GM18867 (cell line): ENCODE results near the gene GLB1L3.
"Not testable (repeated sequence)": the region's sequence is repeated elsewhere in the genome, so short reads cannot be mapped to it uniquely, and the experiment has no call there.

Source experiments
- ATAC-seq: cut with Tn5 transposase; IDR thresholded peaks from one replicate; pipeline ENCODE4 v1.9.1; 2021; ENCODE audit warnings: mild to moderate bottlenecking, moderate library complexity; ENCODE audit not compliant: unreplicated experiment

GLB1L3 gene

DNA sequence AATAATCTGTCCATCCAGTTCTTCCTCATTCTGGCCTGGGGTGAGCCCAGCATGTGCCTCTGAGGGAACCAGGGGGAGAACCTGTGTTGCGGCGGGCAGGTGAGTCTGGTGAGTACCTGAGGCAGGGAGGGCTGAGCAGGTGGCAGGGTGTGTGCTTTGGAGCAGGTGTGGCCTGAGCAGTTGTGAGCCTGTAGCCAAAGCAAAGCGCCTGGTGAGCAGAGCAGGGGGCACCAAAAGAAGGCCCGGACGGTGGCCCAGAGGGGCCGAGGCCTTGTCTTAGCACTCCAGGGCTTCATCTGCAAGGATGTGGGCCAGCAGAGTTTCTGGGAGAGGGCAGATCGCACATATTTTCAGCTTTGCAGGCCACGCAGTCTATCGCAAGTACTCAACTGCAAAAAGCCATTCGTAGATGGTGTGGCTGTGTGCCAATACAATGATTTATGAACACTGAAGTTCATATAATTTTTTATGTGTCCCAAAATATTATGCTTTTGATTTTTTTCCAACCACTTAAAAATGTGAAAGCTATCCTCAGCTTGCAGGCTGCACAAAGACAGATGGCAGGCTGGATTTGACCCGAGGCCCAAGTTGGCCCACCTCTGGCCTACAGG lies 64.3 kb downstream of the GLB1L3 start:
- no peak for ATAC-seq

DNA sequence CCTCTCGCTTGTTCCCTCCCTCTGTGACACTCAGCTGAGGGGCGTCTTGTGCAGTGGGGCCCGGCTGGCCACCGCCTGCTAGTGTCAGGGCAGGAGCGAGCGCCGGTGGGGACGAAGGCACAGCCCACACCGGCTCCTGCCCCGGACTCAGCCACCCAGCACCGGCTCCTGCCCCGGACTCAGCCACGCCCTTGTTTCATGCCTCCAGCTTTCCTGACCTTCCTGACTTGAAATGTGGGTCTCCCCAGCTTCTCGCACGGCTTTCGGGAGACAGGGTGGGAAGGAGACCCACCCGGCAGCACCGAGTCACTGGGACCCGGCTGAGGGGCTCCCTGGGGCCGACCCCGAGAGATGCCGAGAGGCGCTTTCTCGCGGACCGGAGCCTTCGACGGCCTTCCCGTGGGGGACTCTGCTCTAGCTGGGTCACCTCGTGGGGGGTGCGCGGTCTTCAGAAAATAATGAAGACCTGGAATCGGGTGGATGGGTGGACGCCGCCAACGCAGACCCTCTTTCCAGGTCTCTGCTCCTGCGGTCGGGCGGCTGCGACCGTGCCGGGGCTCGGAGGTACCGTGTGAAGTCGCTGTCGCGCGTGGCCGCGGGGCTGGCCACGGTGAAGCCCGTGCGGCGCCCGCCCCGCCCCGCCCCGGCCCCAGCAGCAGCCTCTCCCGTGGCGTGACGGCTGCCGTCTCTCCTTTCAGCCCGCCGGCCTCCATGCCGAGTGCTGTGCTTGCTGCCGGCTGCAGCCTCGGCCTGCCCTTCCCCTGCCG lies 65.8 kb downstream of the GLB1L3 start:
- ATAC-seq, result no peak

DNA sequence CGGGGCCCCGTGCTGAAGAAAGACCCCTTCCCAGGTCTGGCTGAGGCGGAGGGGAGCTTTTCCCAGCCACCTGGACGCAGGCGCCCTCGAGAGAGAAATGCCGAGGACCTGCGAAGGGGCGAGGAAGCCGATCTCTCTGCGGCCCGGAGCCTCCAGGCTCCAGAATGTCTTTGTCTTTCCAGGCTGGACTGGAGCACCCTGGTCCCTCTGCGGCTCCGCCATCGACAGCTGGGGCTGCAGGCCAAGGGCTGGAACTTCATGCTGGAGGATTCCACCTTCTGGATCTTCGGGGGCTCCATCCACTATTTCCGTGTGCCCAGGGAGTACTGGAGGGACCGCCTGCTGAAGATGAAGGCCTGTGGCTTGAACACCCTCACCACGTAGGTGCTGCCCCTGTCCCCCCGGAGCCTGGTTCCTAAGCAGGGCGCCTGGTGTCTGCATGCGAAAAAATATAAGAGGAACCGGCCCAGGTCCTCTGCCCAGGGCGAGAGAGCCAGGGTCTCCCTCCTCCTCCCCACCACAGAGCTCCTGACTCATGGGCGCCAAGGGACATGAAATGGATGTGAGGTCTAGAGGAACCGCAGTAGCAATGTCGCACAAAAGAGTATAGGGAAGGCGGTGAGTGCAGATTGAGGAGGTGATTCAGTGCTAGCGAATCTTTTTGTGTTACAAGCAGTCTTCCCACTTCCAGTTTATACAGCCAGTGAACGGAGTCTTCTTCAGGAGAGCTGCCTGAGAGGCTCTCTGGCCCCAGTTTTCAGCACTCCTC lies 66.6 kb downstream of the GLB1L3 start:
- no peak for ATAC-seq

DNA sequence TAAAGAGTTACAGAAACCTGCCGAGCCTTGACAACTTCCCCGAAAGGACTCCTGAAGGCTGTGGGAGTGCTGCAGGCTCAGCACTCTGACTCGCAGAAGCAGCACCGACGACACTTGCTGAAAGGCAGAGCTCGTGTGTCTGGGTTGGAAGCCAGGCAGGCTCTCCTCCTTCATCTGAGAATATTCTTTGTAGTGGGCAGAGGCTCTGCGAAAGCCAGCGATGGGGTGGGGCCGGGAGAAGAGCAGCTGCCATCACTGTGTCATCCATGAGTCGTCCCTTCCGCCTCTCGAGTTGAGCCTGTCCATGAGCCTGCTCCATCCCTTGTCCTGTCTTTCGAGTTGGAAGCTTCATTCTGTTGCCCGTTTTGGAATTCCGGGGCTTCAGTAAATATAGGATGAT lies 67.5 kb downstream of the GLB1L3 start:
- ATAC-seq, result no peak

DNA sequence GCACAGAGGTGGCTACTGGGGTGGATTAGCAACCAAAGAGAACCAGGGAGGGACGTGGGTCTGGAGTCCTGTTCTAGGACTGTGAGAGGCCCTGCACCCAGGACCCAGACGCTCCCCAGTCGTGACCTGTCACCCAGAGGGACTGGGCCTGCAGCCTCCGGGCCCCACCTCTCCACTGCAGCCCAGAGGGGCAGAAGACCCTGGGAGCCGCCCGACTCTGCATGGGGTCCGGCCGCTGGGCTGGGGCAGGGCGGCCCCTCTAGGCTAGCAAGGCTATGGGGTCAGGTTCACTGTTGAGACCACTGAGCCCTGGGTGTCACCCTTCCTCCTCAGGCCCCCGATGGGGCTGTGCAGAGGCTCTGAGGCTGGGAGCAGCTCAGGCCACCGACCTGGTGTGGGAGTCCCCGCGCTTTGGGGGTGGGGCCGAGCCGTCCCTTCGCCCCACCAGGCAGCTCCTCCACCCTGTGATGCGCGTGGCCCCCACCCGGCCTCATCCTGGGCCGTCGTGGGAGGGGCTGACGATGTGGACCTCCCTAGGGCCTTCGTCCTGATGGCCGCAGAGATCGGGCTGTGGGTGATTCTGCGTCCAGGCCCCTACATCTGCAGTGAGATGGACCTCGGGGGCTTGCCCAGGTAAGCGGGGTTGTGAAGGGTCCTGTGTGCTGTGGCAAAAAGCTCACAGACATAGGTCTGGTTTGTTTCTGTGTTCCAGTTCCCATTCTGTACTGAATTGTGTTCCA lies 68.5 kb downstream of the GLB1L3 start:
- ATAC-seq, result not testable (repeated sequence)

DNA sequence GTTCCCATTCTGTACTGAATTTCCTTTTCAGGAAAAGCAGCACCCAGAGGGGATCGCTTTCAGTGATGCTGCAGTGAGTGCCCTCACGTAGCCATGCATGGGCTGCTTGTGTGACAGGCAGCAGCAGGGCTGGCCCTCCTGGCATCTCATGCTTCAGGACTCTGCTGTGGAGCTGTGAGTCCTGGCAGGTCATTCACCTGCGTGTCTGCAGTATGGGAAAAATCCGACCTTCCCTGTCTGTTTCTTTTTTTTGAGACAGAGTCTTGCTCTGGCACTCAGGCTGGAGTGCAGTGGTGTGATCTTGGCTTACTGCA lies 69.0 kb downstream of the GLB1L3 start:
- no peak for ATAC-seq

DNA sequence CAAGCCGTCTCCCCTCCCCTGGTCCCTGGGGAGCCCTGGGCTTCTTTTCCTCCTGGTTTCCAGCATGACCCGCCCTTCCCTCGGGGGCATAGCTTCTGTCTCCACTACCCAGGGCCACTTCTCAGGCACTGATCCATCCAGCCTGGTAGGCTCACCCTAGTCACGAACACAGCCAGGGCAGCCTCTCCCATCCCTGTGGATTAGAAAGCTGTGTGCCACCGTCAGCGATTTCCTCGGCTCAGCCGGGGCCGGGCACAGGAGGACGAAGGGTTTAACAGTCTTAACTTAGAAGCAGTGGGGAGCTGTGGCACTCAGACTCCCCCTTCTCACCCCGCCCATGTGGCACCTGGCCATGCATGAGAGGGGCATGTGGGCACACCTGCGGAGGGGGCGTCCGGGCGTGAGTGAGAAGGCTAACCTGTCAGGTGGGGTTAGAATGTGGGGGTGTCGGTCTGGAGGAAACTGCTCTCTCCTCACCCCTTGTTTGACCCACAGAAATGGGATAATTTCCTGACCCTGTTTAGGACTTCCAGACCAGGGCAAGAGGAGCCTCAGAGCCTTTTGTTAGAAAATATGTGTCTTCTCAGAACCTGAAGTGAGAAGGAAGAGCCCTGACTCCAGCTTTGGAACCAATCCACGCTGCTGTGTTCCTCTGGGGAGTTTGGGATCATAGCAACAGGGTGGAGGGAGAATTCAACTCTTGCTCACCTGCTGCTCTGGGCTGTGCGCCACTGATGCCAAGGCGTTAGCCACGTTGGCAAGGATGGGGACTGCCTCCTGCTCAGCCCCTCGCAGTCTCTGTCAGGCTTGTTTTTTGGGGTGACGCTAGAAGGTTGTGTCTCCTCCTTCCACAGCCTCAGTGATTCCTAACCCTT lies 70.2 kb downstream of the GLB1L3 start:
- ATAC-seq, result no peak

DNA sequence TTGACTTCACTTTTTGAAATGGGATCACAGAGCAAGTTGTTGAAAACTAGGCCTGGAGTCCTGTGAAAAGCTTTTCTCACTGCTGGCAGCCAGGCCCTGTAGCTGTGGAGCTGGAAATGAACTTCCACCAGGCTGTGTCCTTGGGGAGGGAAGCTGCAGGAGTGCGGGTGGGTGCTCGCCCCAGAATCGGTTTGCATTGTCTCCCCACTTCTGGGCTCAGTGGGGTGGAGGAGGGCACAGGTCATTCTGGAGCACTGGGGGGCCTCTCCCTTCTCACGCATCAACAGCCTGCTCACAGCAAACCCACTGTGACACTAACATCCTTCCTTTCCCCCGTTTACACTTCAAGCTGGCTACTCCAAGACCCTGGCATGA lies 70.8 kb downstream of the GLB1L3 start:
- ATAC-seq, result no peak

DNA sequence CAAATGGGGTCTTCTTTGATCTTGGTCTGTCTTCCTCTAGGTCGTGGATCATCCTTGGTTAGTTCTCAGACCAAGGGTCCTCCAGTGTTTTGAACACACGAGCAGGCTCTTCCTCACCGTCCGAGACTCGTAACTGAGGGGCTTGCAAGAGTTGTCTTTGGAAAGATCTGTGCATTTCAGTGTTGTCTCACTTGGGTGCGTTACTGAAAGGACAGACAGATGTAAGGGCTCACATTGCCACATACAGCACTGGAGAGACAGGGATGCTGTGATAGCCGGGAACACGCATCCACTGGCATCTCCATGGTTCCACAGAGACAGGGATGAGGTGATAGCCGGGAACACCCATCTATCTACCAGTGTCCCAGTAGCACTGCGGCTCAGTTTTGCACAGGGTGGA lies 71.3 kb downstream of the GLB1L3 start:
- ATAC-seq, result no peak

DNA sequence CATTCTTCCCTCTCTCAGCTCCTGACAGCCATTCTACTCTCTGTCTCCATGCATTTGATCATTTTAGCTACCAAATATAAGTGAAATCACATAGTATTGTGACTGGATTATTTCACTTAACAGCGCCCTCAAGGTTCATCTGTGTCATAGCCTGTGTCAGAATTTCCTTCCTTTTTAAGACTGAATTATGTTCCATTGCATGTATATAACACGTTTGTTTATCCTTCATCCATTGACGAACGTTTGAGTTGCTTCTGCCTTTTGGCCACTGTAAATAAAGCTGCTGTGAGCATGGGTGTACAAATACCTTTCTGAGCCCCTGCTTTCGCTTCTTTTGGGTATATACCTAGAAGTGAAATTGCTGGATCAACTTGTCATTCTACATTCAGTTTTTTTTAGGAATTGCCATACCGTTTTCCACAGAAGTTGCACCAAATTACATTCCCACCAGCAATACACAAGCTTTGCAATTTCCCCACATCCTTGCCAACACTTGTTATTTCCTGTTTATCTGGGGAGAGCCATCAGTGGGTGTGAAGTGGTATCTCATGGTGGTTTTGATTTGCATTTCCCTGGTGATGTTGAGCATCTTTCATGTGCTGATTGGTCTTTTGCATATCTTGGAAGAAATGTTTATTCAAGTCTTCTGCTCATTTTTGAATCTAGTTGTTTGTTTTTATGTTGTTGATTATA lies 73.1 kb downstream of the GLB1L3 start:
- ATAC-seq, result peak; percentile 78

DNA sequence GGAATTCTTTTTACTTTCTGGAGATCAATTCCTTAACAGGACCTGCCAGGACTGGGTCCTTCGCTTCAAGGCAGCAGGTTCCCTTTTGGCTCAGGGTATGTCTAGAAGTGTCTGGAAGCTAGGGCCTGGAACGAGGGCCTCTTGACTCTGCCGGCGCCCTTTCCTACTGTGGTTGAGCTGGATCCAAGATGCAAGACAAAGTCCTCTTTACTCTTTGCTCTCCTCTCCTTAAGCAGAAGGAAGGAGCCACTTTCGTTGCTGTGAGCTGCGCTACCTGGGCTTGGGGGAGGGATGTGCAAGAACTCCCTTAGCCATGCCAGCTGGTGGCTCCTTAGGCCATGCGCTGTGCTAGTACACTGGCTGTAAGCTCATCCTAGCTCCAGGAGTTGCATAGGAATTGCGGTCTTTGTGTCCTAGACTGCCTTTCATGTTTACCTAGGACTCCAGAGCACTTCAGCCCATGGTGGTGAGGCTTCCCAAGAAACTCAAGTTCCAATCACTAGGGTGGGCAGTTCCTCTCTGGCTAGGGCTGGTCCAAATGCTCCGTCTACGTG lies 73.7 kb downstream of the GLB1L3 start:
- ATAC-seq, result peak; percentile 24

DNA sequence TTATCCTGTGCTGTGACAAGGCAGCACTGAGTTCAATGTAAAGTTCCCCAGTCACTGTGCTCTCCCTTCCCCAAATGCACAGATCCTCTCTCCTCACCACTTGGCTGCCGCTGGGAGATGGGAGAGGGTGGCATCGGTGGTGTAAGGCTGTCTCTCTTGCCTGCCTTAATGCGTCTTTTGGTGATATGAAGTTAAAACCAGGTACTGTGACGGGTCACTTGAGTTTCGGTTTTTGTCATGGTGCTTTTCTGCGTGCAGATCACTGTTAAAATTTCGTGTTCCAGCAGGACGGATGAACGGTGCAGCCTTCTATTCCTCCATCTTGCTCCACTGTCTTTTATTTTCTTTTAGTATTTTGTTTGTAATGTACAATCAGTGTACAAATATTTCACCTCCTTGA lies 74.2 kb downstream of the GLB1L3 start:
- peak; percentile 64 for ATAC-seq

DNA sequence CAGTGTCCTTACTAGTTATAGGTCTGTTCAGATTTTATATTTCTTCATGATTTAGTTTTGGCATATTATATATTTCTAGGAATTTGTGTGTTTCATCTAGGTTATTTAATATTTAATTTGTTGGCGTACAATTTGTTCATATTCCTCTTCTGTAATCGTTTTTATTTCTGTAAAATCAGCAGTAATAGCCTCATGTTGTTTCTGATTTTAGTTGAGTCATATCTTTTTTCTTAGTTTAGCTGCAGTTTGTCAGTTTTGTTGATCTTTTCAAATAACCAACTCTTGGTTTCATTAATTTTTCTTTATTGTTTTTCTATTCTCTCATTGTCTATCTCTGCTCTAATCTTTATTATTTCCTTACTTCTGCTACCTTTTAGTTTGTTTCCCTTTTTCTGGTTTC lies 75.9 kb downstream of the GLB1L3 start:
- ATAC-seq, result no peak

DNA sequence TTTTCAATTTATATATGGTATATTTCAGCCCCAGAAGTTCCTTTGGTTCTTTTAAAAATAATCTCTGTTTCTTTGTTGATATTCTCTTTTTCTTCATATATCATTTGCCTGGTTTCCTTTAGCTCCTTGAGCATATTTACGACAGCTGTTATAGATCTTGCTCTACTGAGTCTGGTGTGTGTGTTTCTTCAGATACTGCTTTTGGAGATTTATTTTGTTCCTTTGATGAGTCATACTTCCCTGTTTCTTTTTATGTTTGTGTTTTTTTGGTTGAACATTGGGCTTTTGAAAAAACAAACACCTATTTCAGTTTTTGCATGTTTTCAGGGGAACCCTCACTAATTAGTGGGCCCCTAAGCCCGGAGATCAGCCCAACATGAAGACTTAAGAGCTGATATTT lies 79.0 kb downstream of the GLB1L3 start:
- no peak for ATAC-seq

DNA sequence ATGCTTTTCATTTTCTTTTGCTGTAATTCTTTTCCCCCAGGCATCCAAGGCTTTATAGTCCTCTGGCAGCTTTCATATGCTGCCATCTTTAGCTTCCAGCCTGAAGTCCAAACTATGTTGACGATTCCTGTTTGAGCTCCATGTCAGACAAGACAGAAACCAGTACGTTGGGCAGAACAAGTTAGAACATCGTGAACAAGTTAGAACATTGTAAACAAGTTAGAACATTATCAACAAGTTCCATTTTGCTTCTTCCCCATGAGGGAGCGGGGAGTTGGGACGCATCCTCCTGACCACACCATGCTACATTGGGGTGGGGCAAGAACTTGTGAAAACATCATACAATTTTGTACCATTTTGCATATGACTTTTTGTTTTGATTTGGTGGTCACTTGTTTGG lies 79.5 kb downstream of the GLB1L3 start:
- no peak for ATAC-seq

DNA sequence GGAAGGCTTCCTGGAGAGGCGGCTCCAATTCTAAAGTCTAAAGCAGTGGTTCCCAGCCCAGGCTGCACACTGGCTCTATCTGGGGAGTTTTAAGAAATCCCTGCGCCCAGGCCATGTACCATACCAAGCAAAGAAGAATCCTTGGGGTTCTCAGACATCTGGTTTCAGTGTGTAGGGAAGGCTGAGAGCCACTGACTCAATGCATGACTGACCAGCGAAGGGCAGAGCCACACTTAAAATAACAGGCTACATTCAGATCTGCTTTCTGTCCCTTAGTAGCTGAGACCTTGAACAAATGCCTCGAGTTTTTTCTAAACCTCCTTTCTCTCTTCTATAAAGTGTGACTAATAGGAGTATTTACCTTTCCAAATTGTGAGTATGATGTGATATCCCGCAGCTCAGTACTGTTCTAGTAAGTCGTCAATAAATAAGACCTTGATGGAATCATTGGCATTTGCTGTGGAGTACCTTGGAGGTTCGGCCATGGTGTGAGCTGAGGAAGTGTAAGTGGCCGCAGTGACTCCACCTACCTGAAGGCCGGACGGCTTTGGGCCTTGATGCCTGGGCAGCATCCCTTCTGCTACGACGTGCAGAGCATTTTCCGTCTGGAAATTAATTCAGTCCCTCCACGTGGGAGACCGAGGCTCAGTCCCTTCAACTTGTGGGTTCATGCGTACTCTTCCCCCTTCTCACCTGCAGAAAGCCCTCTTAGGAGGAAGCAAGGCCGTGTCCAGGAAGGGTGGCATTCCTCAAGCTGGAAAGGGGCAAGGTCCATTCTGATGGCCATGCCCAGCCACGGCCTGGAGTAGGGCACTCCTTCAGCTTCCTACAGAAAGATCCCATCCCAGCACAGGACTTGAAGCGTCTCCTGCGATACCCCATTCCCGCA lies 80.7 kb downstream of the GLB1L3 start:
- no peak for ATAC-seq

DNA sequence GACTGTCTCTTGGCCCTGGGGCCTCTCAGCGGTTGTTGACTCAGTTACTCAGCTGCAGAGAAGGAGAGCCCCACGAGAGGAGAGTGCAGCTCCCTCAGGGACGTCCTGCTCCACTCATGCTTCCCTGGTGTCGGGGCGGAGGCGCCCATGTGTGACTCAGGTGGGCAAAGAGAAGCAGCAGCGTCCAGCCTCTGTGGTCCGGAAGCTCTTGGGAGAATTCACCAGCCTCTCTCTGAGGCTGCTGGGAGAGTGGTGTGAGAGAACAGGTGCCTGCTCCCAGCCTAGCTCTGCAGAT lies 81.3 kb downstream of the GLB1L3 start:
- ATAC-seq, result no peak

DNA sequence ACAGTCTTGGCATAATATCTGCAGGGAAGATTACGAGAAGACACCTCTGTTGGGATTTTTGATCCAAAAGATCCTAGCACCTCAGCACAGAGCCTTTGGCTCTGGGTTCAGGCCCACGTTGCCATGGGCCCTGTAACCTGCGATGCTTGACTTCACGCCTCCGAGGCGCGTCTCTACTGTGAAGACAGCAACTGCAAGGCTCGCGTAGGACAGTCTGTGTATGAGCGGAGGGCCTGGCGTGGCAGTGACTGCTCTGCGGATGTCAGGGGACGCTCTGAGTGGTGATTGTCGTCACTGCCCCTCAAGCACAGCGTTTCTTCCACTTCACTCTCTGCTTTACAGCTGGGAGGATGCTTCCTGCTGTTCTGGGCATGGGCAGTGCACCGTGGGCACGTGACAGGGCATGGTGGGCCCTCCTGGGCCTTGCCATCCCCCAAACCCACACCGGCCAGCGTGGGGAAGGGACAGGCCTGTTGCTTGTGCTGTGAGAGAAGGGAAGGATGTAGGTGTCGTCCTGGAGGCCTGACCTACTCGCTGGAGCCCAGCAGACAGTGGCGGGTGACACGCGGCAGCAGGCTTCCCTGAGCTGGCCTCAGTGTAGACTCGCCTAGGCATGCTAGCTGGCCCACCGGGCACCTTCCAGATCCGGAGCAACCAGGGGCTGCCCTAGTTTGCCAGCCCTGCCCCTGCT lies 82.1 kb downstream of the GLB1L3 start:
- no peak for ATAC-seq
